Measurements from ENCODE around the gene WDR59. TPM values are rescaled to one million over a fixed set of nuclear protein-coding genes. Genes with fewer than 3 reads are reported as not detected.

The WDR59 gene
- total and polyA plus RNA-seq, 3 donors from 2014 or later: 47.6 to 73.8 (median 55.0) TPM

DNA sequence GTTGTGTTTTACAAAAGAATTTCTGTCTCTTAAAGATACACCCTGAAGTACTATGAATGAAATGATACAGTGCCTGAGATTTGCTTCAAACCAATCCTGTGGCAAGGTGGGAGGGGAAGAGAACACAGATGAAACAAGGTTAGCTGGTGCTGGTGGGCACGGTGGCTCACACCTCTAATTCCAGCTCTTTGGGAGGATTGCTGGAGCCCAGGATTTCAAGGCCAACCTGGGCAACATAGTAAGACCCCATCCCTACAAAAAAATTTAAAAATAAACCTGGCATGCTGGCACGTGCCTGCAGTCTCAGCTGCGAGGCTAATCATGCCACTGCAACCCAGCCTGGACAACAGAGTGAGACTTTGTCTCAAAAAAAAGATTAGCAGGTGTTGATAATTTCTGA is 143.0 kb downstream of the WDR59 start:
- 53 to 69% methylated on average over 3 of the region's 3 CpGs for WGBS, 2 donors
- Histone ChIP-seq H3K36me3 (ENCODE audit: low read depth, missing control alignments) (no peaks in the 10 kb centered on the region), H3K9me3 (no peaks in the 10 kb centered on the region), H3K4me1 (no peaks in the 10 kb centered on the region), H3K4me3 (no peak overlapping the region), H3K27me3 (no peaks in the 10 kb centered on the region), H3K27ac (no peak overlapping the region)
- no peak for DNase-seq
- intact Hi-C loops (cut with DNase I; ENCODE audit: low total_unique reads): no loop called here
- TF ChIP-seq POLR2A (IDR thresholded peaks at IDR 0.05): no peak
- TF ChIP-seq, protein P1, sequence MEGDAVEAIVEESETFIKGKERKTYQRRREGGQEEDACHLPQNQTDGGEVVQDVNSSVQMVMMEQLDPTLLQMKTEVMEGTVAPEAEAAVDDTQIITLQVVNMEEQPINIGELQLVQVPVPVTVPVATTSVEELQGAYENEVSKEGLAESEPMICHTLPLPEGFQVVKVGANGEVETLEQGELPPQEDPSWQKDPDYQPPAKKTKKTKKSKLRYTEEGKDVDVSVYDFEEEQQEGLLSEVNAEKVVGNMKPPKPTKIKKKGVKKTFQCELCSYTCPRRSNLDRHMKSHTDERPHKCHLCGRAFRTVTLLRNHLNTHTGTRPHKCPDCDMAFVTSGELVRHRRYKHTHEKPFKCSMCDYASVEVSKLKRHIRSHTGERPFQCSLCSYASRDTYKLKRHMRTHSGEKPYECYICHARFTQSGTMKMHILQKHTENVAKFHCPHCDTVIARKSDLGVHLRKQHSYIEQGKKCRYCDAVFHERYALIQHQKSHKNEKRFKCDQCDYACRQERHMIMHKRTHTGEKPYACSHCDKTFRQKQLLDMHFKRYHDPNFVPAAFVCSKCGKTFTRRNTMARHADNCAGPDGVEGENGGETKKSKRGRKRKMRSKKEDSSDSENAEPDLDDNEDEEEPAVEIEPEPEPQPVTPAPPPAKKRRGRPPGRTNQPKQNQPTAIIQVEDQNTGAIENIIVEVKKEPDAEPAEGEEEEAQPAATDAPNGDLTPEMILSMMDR (IDR thresholded peaks at IDR 0.05): no peak

DNA sequence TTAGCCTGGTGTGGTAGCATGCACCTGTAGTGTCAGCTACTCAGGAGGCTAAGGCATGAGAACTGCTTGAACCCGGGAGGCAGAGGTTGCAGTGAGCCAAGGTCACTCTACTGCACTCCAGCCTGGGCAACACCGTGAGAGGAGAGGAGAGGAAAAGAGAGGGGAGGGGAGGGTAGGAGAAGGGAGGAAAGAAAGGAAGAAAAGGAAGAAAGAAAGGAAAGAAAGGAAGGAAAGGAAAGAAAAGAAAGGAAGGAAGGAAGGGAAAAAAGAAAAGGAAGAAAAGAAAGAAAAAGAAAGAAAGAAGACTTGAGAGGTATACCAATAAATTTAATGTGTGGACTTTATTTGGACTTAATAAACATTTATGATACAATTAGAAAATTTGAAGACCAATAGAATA is 143.5 kb downstream of the WDR59 start:
- TF ChIP-seq POLR2A (IDR thresholded peaks at IDR 0.05): no peak
- TF ChIP-seq, protein P1 (IDR thresholded peaks at IDR 0.05): no peak
- intact Hi-C loops (cut with DNase I; ENCODE audit: low total_unique reads): no loop called here

DNA sequence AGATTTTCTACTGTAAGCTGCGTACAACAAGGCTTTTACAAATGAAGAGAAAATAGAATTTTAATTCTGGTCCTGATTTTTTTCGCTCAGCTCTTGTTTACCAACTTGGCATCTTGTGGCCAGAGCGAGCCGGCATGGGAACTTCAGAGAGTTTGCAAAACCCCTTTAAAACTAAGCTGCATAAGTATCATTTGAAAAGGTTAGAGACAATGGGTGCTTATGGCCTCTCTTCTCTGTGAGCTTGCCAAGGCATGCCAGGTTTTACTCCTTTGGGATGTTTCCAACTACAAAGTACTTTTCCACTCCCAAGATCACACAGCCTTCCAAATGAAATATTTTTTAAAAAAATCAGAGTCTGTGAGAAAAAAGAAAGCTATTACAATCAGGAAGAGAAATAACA is 147.9 kb downstream of the WDR59 start:
- 54 to 72% methylated on average over 4 of the region's 4 CpGs for WGBS, 2 donors
- no peak for DNase-seq
- intact Hi-C loops (cut with DNase I; ENCODE audit: low total_unique reads): no loop called here

More for the DNA sequence above, 143.5 kb downstream of the WDR59 start:
- Histone ChIP-seq H3K27ac (no peak overlapping the region), H3K4me1 (no peaks in the 10 kb centered on the region), H3K27me3 (no peaks in the 10 kb centered on the region), H3K36me3 (ENCODE audit: low read depth, missing control alignments) (no peaks in the 10 kb centered on the region), H3K9me3 (no peaks in the 10 kb centered on the region), H3K4me3 (no peak overlapping the region)
- DNase-seq: no peak
- 40 to 52% methylated on average over 2 of the region's 2 CpGs for WGBS, 2 donors

DNA sequence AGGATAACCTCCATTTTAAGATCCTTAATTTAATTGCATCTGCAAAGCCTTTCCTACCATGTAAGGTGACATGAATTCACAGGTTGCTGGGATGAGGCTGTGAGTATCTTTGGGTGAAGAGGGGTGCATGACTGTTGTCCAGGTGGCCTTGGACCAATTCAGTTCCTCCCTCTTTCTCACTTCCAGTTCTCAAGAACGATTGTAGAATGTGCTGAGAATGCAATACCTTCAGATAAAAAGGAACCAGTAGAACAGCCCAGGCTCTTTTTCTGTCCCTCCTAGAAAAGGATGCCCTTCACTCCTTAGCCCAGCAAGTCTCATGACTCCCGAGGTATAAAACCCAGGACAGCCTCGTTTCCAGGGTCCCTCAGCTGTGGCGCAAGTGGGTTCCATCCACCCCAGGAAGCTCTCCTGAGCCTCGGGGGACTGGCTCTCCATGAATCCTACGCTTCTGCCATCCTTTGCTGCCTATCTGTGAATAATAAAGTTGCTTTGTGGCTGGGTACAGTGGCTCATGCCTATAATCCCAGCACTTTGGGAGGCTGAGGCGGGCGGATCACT is 148.7 kb downstream of the WDR59 start:
- no peak for TF ChIP-seq POLR2A (IDR thresholded peaks at IDR 0.05)
- TF ChIP-seq, protein P1 (IDR thresholded peaks at IDR 0.05): no peak
- Histone ChIP-seq H3K27ac (no peak overlapping the region), H3K4me1 (no peaks in the 10 kb centered on the region), H3K36me3 (ENCODE audit: low read depth, missing control alignments) (no peaks in the 10 kb centered on the region), H3K4me3 (no peak overlapping the region), H3K27me3 (no peaks in the 10 kb centered on the region), H3K9me3 (no peaks in the 10 kb centered on the region)
- WGBS, 2 donors: 68 to 82% methylated on average over 7 to 8 of the region's 8 CpGs
- no peak for DNase-seq
- intact Hi-C loops (cut with DNase I; ENCODE audit: low total_unique reads): no loop called here

More for the DNA sequence above, 147.9 kb downstream of the WDR59 start:
- H3K9me3 ChIP-seq: no peaks in the 10 kb centered on the region
- H3K4me1 ChIP-seq: no peaks in the 10 kb centered on the region
- H3K27ac ChIP-seq: no peak overlapping the region
- H3K27me3 ChIP-seq: no peaks in the 10 kb centered on the region
- TF ChIP-seq POLR2A (IDR thresholded peaks at IDR 0.05): no peak
- TF ChIP-seq, protein P1 (IDR thresholded peaks at IDR 0.05): no peak
- no peak overlapping the region for H3K4me3 ChIP-seq
- H3K36me3 ChIP-seq (ENCODE audit: low read depth, missing control alignments): no peaks in the 10 kb centered on the region

DNA sequence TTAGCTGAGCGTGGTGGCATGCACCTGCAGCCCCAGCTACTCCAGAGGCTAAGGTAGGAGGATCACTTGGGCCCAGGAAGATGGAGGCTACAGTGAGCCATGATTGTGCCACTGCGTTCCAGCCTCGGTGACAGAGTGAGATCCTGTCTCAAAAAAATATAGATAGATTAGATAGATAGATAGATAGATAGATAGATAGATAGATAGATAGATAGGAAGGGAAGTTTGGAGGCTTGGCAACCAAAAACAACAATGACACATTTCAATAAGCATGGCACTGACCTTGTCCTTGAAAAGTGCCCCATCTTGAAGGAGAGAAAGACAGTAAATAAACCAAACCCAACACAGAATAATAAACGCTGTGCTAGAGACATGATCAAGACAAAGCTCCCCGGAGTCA is 152.7 kb downstream of the WDR59 start:
- no peak overlapping the region for H3K4me3 ChIP-seq
- no peaks in the 10 kb centered on the region for H3K27me3 ChIP-seq
- H3K9me3 ChIP-seq: no peaks in the 10 kb centered on the region
- H3K4me1 ChIP-seq: no peaks in the 10 kb centered on the region
- no peak overlapping the region for H3K27ac ChIP-seq
- intact Hi-C loops (cut with DNase I; ENCODE audit: low total_unique reads): no loop called here
- 69 to 70% methylated on average over 5 of the region's 5 CpGs for WGBS, 2 donors
- DNase-seq: no peak
- TF ChIP-seq, protein P1 (IDR thresholded peaks at IDR 0.05): no peak
- TF ChIP-seq POLR2A (IDR thresholded peaks at IDR 0.05): no peak
- H3K36me3 ChIP-seq (ENCODE audit: low read depth, missing control alignments): no peaks in the 10 kb centered on the region
